Parathyroid adenoma (tissue), 2 donors: ENCODE measurements around the gene ITGB5.
A peak's percentile ranks its signal among the peaks of the same experiment; 100 is the strongest.

Experiments used
- H2AFZ ChIP-seq: fragments of 300-600 bp; sonication (generic); one replicate; pipeline ENCODE4 v1.7.0; 2017; ENCODE audit warnings: antibody characterized with exemption, mild to moderate bottlenecking
- H3K27ac ChIP-seq: fragments of 300-600 bp; sonication (generic); one replicate; pipeline ENCODE4 v1.7.0; 2017
- H3K27me3 ChIP-seq: fragments of 300-600 bp; sonication (generic); one replicate; pipeline ENCODE4 v1.7.0; 2017; ENCODE audit warnings: low read length; ENCODE audit not compliant: control insufficient read depth, insufficient read depth
- H3K36me3 ChIP-seq: fragments of 300-600 bp; sonication (generic); one replicate; pipeline ENCODE4 v1.7.0; 2017; ENCODE audit warnings: low read length; ENCODE audit not compliant: control insufficient read depth, insufficient read depth
- H3K4me1 ChIP-seq: fragments of 300-600 bp; sonication (generic); one replicate; pipeline ENCODE4 v1.7.0; 2017; ENCODE audit warnings: control low read depth
- H3K4me2 ChIP-seq: fragments of 300-600 bp; sonication (generic); one replicate; pipeline ENCODE4 v1.7.0; 2017; ENCODE audit warnings: low read length
- H3K4me3 ChIP-seq: fragments of 300-600 bp; sonication (generic); one replicate; pipeline ENCODE4 v1.7.0; 2017; ENCODE audit warnings: low read depth, low read length
- H3K79me2 ChIP-seq: fragments of 300-600 bp; sonication (generic); one replicate; pipeline ENCODE4 v1.7.0; 2017; ENCODE audit warnings: control low read depth
- H3K9ac ChIP-seq: fragments of 300-600 bp; sonication (generic); one replicate; pipeline ENCODE4 v1.7.0; 2017; ENCODE audit warnings: mild to moderate bottlenecking
- H3K9me3 ChIP-seq: fragments of 300-600 bp; sonication (generic); one replicate; pipeline ENCODE4 v1.7.0; 2017; ENCODE audit warnings: low read length; ENCODE audit not compliant: control insufficient read depth
- CTCF ChIP-seq: fragments of 300-600 bp; sonication (generic); IDR thresholded peaks from one replicate; pipeline ENCODE4 v1.7.0; 2017; ENCODE audit warnings: antibody characterized with exemption, mild to moderate bottlenecking
- donor health status: primary hyperparathyroidism.

Gene ITGB5

GRCh38 chr3:124812291-124813265 lies 74.6 kb downstream of the ITGB5 start:
- no peaks in the 10 kb centered on the region for H3K36me3 ChIP-seq
- no peak for TF ChIP-seq CTCF
- no peak overlapping the region for H3K9ac ChIP-seq
- H3K27ac ChIP-seq = no peak overlapping the region
- no peaks in the 10 kb centered on the region for H3K79me2 ChIP-seq
- H3K9me3 ChIP-seq = no peaks in the 10 kb centered on the region
- no peak overlapping the region for H2AFZ ChIP-seq
- no peaks in the 10 kb centered on the region for H3K27me3 ChIP-seq
- H3K4me2 ChIP-seq = no peak overlapping the region
- H3K4me1 ChIP-seq = peaks cover 30% of the 10 kb centered on the region
- H3K4me3 ChIP-seq = no peak overlapping the region

- no peak overlapping the region for H2AFZ ChIP-seq
- no peak for TF ChIP-seq CTCF
Measured at GRCh38 chr3:124811436-124811835, 75.7 kb downstream of the ITGB5 start.

GRCh38 chr3:124810970-124811369 lies 76.2 kb downstream of the ITGB5 start:
- Histone ChIP-seq H3K4me1 (peaks cover 30% of the 10 kb centered on the region), H3K79me2 (no peaks in the 10 kb centered on the region), H3K36me3 (no peaks in the 10 kb centered on the region), H3K27ac (no peak overlapping the region), H3K9ac (no peak overlapping the region), H3K4me2 (no peak overlapping the region), H3K27me3 (no peaks in the 10 kb centered on the region), H3K9me3 (no peaks in the 10 kb centered on the region), H2AFZ (no peak overlapping the region), H3K4me3 (no peak overlapping the region)
- TF ChIP-seq CTCF = no peak

More at GRCh38 chr3:124811436-124811835, 75.7 kb downstream of the ITGB5 start:
- Histone ChIP-seq H3K9me3 (no peaks in the 10 kb centered on the region), H3K4me3 (no peak overlapping the region), H3K4me2 (no peak overlapping the region), H3K9ac (no peak overlapping the region), H3K79me2 (no peaks in the 10 kb centered on the region), H3K27me3 (no peaks in the 10 kb centered on the region), H3K4me1 (peaks cover 30% of the 10 kb centered on the region), H3K27ac (no peak overlapping the region), H3K36me3 (no peaks in the 10 kb centered on the region)

GRCh38 chr3:124809039-124809438 lies 78.1 kb downstream of the ITGB5 start:
- Histone ChIP-seq H3K4me1 (peaks cover 30% of the 10 kb centered on the region), H3K79me2 (no peaks in the 10 kb centered on the region), H3K9ac (no peak overlapping the region), H3K4me3 (no peak overlapping the region), H3K27ac (peak overlapping the region; percentile 13), H3K27me3 (no peaks in the 10 kb centered on the region), H3K4me2 (no peak overlapping the region), H3K9me3 (no peaks in the 10 kb centered on the region), H2AFZ (no peak overlapping the region), H3K36me3 (no peaks in the 10 kb centered on the region)
- no peak for TF ChIP-seq CTCF
